HG03025 (cell line): ENCODE measurements around the gene SDK1.

Experiments
- ATAC-seq: cut with Tn5 transposase; IDR thresholded peaks from one replicate; pipeline ENCODE4 v1.9.1; 2021; ENCODE audit warnings: mild to moderate bottlenecking, moderate library complexity; ENCODE audit not compliant: unreplicated experiment, low FRiP score

SDK1 gene

GRCh38 chr7:4103352-4104091, 802.5 kb downstream of the SDK1 start:
- ATAC-seq, result no peak

GRCh38 chr7:4107839-4108238, 806.8 kb downstream of the SDK1 start:
- no peak for ATAC-seq

GRCh38 chr7:4108951-4109350, 807.9 kb downstream of the SDK1 start:
- ATAC-seq, result no peak

- no peak for ATAC-seq
These were observed 808.5 kb downstream of the SDK1 start for GRCh38 chr7:4109481-4110110.

- no peak for ATAC-seq
These were observed 809.4 kb downstream of the SDK1 start for GRCh38 chr7:4110438-4110837.

GRCh38 chr7:4111166-4111565, 810.1 kb downstream of the SDK1 start:
- no peak for ATAC-seq

DNA sequence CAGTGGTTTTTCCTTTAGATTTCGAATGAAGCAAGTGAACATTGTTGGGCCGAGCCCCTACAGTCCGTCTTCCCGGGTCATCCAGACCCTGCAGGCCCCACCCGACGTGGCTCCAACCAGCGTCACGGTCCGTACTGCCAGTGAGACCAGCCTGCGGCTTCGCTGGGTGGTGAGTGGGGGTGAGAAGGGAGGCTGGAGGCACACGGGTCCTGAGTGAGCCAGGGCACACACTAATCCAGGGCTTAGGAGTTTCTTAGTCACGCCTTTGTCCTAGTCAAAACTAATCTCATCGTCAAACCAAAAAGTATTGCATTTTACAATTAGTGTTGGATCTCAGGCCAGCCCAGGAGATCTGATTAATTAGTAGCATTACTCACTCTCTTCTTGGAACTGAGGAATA, 812.2 kb downstream of the SDK1 start:
- ATAC-seq, result no peak

- no peak for ATAC-seq
These were observed 812.9 kb downstream of the SDK1 start for GRCh38 chr7:4113976-4114375.

GRCh38 chr7:4115442-4115841, 814.4 kb downstream of the SDK1 start:
- no peak for ATAC-seq

DNA sequence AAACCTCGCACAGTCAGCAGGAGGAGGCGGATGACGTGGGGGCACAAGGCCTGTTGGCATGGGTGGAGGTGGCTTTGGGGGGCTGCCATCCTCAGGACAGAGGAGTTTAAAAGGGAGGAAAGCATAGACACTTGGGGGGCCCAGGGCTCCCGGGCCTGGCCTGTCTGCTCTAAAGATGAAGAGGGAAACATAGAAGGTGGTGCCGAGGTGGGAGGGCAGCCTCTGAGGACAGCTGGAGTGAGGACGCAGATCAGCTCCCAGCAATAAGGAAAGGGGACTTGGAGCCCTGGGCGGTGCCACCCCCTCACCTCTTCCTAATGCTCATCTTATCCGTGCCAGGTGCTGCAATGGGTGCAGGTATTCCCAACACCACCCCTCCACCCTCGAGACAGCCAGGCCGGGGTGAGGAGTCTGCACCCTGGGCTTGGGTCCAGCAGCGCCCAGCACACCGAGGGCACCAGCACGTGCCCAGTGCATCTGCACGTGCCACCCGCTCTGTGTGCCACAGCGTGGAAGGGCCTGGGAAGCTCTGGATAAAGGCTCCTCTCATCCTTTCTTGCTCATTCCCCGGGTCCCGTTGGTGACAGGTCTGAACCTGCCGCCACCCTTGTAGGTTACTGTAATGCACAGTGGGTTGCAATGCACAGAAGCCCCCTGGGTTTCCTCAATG, 815.0 kb downstream of the SDK1 start:
- ATAC-seq, result no peak

DNA sequence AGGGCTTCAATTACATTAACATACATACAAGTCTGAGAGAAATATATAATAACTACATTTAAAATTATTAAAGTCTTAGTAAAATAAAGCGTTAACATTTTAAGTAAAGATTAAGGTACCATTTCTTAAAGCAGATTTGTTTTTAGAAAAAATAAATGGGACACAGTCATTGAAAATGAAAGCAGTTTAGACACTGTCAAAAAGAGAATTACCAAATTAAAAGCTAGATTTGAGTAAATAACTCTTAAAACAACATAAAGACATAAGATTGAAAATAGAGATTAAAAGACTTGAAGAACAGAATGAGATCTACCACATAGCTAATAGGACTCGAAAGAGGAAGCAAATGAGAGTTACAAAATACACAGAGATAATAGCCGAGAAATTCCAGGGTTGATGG, 818.8 kb downstream of the SDK1 start:
- no peak for ATAC-seq

GRCh38 chr7:4123346-4123745, 822.3 kb downstream of the SDK1 start:
- no peak for ATAC-seq

DNA sequence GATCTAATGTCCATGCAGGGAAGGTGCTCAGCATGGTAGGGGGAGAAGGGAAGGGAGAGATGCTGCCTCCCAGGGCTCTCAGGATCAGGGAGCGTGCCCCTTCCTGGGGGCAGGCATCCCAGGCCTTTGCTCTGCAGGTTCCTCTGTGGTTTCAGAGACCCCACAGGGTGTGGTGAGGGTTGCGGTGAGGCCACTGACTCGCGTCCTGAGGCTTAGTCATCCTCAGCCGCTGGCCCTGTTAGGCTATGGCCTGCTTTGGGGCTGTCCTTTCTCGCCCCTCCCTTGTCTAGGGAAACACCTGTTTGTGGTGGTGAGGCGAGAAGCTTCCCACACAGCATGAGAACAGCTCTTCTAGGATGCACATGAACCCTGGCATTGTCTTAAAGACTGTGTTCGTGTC, 822.8 kb downstream of the SDK1 start:
- ATAC-seq, result no peak

DNA sequence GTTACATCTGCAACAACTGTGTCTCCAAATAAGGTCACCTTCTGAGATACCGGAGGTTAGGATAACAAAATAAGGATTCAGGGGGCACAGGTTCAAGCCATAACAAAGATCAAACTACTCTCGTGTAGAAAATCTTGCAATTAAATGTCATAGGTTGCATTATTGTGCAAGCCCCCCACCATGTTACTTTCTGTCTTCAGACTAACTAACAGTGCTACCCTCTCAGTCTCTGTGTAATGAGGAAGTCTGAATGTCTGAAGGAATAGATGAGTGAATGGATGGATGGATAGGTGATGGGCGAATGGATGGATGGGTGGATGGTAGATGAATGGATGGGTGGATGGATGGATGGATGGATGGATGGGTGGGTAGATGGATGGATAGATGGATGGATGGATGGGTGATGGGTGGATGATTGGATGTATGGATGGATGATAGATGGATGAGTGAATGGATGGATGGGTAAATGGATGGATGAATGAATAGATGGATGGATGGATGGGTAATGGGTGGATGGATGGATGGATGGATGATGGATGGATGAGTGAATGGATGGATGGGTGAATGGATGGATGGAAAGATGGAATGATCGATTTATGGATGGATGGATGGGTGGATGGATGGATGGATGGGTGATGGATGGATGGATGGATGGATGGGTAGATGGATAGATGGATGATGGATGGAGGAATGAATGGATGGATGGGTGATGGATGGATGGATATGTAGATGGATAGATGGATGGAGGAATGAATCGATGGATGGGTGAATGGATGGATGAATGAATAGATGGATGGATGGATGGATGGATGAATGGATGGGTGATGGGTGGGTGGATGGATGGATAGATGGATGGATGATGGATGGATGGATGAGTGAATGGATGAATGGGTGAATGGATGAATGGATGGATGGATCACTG, 823.8 kb downstream of the SDK1 start:
- ATAC-seq, result no peak

- ATAC-seq, result no peak
These were observed 827.0 kb downstream of the SDK1 start for GRCh38 chr7:4127909-4128560.

DNA sequence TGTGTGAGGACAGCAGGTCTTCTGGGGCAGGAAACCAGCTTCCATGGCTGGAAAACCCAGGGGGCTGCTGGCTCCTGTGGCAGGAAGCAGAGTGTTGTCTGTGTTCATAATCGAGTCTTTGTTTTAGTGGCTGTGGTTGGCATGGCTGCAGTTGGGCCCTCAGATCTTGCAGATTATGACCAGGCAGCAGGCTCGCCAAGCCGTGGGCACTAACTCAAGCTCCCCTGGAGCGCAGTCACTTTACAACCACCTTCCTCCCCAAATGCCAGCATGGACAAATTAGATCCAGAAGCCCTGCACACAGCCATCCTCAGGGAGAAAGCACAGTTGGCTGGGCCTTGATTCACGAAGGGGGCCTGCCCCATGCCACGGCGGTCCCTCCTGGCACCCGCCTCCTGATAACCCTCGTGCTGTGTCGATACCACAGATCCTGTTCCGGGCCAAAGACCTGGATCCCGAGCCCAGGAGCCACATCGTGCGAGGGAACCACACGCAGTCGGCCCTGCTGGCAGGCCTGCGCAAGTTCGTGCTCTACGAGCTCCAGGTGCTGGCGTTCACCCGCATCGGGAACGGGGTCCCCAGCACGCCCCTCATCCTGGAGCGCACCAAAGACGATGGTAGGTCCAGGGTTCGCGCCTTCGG, 828.5 kb downstream of the SDK1 start:
- no peak for ATAC-seq

DNA sequence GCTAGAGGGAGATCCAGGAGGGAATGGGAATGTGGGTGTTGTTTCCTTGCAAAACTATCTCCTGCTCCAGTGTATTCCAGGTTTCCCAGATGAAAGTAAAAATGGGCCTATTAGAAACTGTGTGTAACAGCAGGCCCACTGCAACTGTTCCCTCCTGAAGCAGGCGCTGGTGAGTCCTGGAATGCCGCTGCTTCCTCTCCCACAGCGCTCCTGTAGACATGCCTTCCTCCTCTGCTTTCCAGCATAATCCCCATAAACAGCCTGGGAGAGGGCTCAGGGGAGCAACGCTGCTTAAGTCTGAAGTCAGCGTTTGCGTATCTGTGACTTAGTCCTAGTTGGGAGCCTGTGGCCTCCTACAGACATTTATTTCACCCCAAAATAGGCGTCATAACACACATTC, 830.0 kb downstream of the SDK1 start:
- no peak for ATAC-seq

- no peak for ATAC-seq
These were observed 831.2 kb downstream of the SDK1 start for GRCh38 chr7:4132221-4132620.

DNA sequence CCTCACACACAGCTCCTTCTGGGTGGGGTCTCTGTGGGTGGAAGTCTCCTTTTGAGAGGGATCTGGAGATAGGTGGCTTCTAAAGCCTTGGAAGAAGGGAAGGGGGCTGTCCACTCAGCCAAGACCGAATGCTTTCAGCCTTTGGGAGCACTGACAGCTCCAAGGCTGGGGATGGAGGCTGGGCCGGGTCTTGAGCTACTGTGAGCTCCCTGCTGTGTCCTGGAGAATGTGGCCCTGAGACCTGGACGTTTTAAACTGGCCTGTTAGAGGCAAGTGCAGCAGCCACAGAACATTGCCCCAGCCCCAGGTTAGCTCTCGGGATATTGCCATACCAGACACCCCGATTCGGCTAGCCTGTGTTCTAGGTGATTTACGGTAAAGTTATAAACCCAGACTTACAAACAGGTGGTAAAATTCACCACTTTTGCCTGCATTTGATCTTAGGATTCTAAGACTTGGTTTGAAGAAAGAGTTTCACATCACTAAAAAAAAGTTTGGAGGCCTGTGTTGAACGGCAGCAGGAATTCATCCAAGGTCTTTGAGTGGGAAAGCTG, 832.5 kb downstream of the SDK1 start:
- ATAC-seq, result no peak

GRCh38 chr7:4134204-4134603, 833.2 kb downstream of the SDK1 start:
- no peak for ATAC-seq
